ENCODE results near the gene NCBP2. TPM values are rescaled to one million over a fixed set of nuclear protein-coding genes. Genes with fewer than 3 reads are reported as not detected.

Gene NCBP2
- total RNA-seq, 2 donors from 2014 or later: 21.6 to 22.8 TPM

GRCh38 chr3:196916995-196917394 lies 25.3 kb downstream of the NCBP2 start:
- Histone ChIP-seq H3K4me3 (no peak overlapping the region), H3K9me3 (peaks cover 0 to 11% of the 10 kb centered on the region in 2 donors), H3K27ac (no peak overlapping the region), H3K4me1 (no peaks in the 10 kb centered on the region), H3K27me3 (no peaks in the 10 kb centered on the region), H3K36me3 (peaks cover 24% of the 10 kb centered on the region)
- no peak for TF ChIP-seq CTCF (IDR thresholded peaks at IDR 0.05)
- DNase-seq (ENCODE audit: low spot score): no peak

DNA sequence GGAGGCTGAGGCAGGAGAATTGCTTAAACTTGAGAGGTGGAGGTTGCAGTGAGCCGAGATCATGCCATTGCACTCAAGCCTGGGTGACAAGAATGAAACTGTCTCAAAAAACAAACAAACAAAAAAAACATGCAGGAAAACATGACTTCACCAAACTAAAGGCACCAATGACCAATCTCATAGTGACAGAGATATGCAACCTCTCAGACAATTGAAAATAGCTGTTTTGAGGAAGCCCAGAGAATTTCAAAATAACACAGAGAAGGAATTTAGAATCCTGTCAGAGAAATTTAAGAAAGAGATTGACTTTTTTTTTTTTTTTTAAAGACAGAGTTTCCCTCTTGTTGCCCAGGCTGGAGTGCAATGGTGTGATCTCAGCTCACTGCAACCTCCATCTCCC lies 26.1 kb downstream of the NCBP2 start:
- H3K27ac ChIP-seq: no peak overlapping the region
- peaks cover 0 to 11% of the 10 kb centered on the region in 2 donors for H3K9me3 ChIP-seq
- H3K36me3 ChIP-seq: peaks cover 24% of the 10 kb centered on the region
- DNase-seq (ENCODE audit: low spot score): no peak
- no peaks in the 10 kb centered on the region for H3K4me1 ChIP-seq
- H3K27me3 ChIP-seq: no peaks in the 10 kb centered on the region
- no peak for TF ChIP-seq CTCF (IDR thresholded peaks at IDR 0.05)
- H3K4me3 ChIP-seq: no peak overlapping the region

GRCh38 chr3:196915375-196915774 lies 27.0 kb downstream of the NCBP2 start:
- Histone ChIP-seq H3K4me3 (no peak overlapping the region), H3K4me1 (no peaks in the 10 kb centered on the region), H3K9me3 (peaks cover 0 to 11% of the 10 kb centered on the region in 2 donors), H3K36me3 (peaks cover 24% of the 10 kb centered on the region), H3K27me3 (no peaks in the 10 kb centered on the region), H3K27ac (no peak overlapping the region)
- TF ChIP-seq CTCF (IDR thresholded peaks at IDR 0.05): no peak
- no peak for DNase-seq (ENCODE audit: low spot score)

- no peak for TF ChIP-seq CTCF (IDR thresholded peaks at IDR 0.05)
- no peak for DNase-seq (ENCODE audit: low spot score)
- H3K36me3 ChIP-seq: peaks cover 24% of the 10 kb centered on the region
These were observed 27.5 kb downstream of the NCBP2 start for GRCh38 chr3:196914866-196915265.

GRCh38 chr3:196903740-196904139 lies 38.6 kb downstream of the NCBP2 start:
- H3K36me3 ChIP-seq: peaks cover 69% of the 10 kb centered on the region
- no peak overlapping the region for H3K27ac ChIP-seq

More at GRCh38 chr3:196914866-196915265, 27.5 kb downstream of the NCBP2 start:
- H3K4me3 ChIP-seq: no peak overlapping the region
- no peaks in the 10 kb centered on the region for H3K4me1 ChIP-seq
- H3K9me3 ChIP-seq: peaks cover 0 to 11% of the 10 kb centered on the region in 2 donors
- H3K27ac ChIP-seq: no peak overlapping the region
- H3K27me3 ChIP-seq: no peaks in the 10 kb centered on the region

More at GRCh38 chr3:196903740-196904139, 38.6 kb downstream of the NCBP2 start:
- no peak for TF ChIP-seq CTCF (IDR thresholded peaks at IDR 0.05)
- Histone ChIP-seq H3K27me3 (no peaks in the 10 kb centered on the region), H3K4me1 (no peaks in the 10 kb centered on the region), H3K9me3 (no peaks in the 10 kb centered on the region), H3K4me3 (no peak overlapping the region)
- DNase-seq (ENCODE audit: low spot score): no peak
